GM12865 (cell line): Measurements from ENCODE around the gene TMOD3.

Experiments used
- DNase-seq: peaks from one replicate; pipeline ENCODE4 v3.0.0; 2010; ENCODE audit warnings: low read depth
- H3K4me3 ChIP-seq: 2 replicates; pipeline ENCODE4 v1.5.1; 2011; ENCODE audit warnings: mild to moderate bottlenecking, low read depth, low read length, control low read depth
- TF ChIP-seq, protein P1 (sequence below): IDR thresholded peaks from 2 replicates; pipeline ENCODE4 v1.5.1; 2011; ENCODE audit warnings: low read length, control low read depth, low read depth, inconsistent platforms; ENCODE audit not compliant: insufficient read depth; ENCODE audit errors: missing control alignments

TMOD3 gene

DNA sequence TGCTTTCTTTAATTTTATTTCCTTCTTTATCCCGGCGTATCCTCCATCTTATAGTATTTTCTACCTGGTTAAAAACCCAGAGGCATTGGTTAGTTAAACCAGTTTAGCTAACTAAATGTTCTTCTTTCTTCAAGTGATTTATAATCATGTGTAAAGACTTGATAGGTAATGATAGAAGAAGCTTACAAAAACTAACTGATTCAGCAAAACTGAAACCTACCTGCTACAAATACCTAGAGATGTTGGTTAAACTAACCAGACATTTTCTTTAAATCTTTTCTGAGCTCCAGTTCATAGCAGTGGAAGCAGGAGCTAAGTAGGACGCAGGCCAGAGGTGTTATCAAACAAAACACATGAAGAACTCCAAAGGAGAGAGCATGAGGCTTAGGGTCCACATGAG, 97.4 kb downstream of the TMOD3 start:
- no peak for DNase-seq
- H3K4me3 ChIP-seq = no peak overlapping the region
- TF ChIP-seq, protein P1, sequence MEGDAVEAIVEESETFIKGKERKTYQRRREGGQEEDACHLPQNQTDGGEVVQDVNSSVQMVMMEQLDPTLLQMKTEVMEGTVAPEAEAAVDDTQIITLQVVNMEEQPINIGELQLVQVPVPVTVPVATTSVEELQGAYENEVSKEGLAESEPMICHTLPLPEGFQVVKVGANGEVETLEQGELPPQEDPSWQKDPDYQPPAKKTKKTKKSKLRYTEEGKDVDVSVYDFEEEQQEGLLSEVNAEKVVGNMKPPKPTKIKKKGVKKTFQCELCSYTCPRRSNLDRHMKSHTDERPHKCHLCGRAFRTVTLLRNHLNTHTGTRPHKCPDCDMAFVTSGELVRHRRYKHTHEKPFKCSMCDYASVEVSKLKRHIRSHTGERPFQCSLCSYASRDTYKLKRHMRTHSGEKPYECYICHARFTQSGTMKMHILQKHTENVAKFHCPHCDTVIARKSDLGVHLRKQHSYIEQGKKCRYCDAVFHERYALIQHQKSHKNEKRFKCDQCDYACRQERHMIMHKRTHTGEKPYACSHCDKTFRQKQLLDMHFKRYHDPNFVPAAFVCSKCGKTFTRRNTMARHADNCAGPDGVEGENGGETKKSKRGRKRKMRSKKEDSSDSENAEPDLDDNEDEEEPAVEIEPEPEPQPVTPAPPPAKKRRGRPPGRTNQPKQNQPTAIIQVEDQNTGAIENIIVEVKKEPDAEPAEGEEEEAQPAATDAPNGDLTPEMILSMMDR = no peak

DNA sequence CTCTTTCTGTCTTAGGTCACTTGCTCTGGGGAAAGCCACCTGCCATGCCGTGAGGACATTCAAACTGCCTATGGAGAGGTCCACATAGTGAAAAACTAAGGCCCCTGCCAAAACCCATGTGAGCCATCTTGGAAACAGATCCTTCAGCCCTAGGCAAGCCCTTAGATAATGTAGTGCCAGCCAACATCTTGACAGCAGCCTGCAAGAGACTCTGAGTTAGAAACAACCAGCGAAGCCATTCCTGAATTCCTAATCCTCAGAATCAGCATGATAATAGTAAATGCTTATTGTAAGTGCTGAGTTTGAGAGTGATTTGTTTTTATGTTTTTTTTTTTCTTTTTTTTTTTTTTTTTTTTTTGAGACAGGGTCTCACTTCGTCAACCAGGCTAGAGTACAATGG, 101.6 kb downstream of the TMOD3 start:
- no peak for DNase-seq
- TF ChIP-seq, protein P1 = no peak
- no peak overlapping the region for H3K4me3 ChIP-seq

GRCh38 chr15:51931638-51932037, 102.2 kb downstream of the TMOD3 start:
- DNase-seq = no peak
- TF ChIP-seq, protein P1 = no peak
- no peak overlapping the region for H3K4me3 ChIP-seq

- TF ChIP-seq, protein P1 = no peak
- no peak for DNase-seq
- H3K4me3 ChIP-seq = no peak overlapping the region
These were observed 102.7 kb downstream of the TMOD3 start for GRCh38 chr15:51932161-51932560.

DNA sequence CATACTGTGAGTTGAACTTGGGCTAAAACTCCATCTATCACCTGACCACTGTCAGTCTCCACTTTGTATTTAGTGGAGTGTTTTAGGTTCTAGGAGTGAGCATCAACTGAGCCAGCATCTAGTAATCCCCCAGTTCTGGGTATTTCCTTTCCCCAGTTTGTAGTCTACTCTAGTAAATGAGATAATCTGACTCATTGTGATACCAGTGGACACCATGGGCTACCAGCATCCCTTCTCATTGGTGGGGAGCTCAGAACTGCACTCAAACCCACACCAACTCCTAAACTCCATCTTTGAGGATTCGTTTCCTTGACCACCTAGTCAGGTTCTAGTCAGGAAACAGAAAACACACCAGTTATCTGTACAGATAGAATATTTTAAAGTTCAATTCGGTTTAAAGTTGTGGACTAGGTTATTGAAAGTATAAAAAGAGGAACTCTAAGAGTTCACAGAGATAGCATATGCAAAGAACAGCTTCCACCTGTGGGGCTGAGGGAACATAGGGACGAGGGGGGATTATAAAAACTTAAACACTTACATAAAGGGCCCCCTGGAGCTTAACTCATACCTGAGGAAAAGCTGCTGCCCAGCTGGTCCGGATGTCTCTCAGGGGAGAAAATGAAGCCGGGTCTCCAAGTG, 106.1 kb downstream of the TMOD3 start:
- no peak overlapping the region for H3K4me3 ChIP-seq
- TF ChIP-seq, protein P1 = no peak
- DNase-seq = peak; percentile 77

GRCh38 chr15:51936105-51936478, 106.6 kb downstream of the TMOD3 start:
- no peak overlapping the region for H3K4me3 ChIP-seq
- peak; percentile 12 for DNase-seq
- TF ChIP-seq, protein P1 = no peak

GRCh38 chr15:51938286-51938685, 108.8 kb downstream of the TMOD3 start:
- no peak for DNase-seq
- no peak overlapping the region for H3K4me3 ChIP-seq
- TF ChIP-seq, protein P1 = no peak
